NCI-H82 (cell line): ENCODE results near the gene CRISP1.
A peak's percentile ranks its signal among the peaks of the same experiment; 100 is the strongest.
"Not testable (repeated sequence)": the region's sequence is repeated elsewhere in the genome, so short reads cannot be mapped to it uniquely, and the experiment has no call there.

Experiments
- DNase-seq: peaks from one replicate; lab custom pipeline; 2025; lab: John Stamatoyannopoulos, UW

The CRISP1 gene, protein sequence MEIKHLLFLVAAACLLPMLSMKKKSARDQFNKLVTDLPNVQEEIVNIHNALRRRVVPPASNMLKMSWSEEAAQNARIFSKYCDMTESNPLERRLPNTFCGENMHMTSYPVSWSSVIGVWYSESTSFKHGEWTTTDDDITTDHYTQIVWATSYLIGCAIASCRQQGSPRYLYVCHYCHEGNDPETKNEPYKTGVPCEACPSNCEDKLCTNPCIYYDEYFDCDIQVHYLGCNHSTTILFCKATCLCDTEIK

DNA sequence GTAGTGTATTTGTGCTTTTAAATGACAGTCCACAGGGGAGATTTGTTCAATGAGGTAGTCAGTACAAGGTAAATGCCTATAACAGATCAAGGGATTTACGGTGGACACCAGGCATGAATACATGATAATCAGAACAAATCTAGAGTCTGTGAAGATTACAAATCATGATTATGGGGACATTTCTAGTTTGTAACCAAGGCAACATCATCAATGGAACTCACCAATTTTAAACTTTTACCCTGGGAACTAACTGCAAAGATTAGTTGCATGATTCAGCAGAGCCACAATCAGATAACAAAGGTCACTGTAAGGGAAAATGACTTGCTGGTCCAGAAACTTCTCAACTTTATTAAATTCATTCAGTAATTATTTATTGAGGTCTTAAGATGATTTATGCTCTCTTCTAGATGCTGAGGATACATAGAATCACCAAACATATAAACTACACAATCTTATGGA lies at the start of gene CRISP1:
Gene CRISP1, minus strand, starts transcription at position 51 of the 459 bp plus-strand sequence. CDS start 9,135 bp downstream, outside the sequence.
- no peak for DNase-seq

DNA sequence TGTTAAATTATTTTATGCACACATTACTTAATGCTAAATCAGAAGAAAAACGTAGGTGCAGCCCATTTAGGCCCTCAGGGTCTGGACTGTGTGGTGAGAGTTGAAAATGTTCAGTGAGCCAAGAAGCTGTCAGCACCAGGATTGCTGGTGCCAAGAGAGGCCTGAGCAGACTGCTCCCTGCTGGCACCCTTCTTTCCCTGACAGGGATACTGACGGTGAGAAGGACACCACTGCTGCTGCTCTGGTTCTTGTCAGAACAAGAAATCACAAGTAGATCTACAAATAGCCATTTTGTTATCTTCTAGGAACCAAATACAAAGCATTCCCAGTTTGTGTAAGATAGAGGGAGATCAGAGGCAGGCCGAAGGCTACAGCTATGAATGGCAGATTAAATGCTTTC lies 48.7 kb upstream of the CRISP1 start:
- DNase-seq = peak; percentile 27

DNA sequence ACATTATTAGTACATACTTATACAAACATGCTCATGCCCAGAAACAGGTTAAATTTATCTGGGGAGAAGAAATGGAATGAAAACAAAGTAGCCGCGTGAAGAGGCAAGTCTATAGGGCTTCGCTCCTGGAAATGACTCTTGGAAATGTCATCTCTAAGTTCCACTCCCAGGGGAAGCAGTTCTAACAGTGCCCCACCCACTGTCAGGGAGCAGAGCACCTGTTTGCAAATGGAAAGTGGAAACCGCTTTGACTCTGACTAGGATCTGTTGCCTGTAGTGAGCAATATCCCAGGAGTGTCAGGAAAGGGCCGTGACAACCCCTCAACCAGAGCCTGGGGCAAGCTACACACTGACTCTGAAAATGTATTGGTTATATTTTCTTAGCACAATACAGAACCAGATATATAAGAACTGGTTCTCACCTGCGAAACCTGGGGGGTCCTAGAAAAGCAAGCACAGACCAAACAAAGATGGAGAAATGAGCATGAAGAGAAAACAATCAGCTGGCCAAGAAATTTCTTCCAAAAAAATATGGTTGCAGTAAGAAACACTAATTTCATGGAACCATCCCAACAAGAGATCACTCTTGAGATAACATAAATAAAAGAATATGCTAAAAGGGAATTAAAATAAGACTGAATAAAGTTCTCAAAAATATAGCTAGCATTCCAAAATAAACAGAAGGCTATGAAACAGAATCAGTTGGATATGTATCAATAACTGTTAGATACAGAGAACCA lies 47.5 kb upstream of the CRISP1 start:
- DNase-seq = no peak

DNA sequence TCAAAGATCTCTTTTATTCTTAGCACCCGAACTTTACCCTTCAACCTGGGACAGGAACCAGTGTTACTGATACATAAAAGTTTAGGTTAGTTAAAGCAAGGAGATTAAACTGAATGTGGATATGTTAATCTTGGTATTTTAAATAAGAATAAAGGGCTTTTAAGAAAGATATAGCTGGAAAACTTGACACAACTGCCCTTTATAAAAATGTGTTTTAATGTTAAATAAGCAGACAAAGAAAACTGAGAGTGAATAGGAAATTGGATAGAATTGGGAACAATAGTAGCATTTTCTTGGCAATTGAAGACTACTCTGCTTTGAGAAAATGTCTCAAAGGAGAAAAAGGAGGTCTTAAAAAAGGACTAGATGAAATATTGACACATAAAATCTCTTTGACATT lies 45.9 kb upstream of the CRISP1 start:
- DNase-seq = no peak

DNA sequence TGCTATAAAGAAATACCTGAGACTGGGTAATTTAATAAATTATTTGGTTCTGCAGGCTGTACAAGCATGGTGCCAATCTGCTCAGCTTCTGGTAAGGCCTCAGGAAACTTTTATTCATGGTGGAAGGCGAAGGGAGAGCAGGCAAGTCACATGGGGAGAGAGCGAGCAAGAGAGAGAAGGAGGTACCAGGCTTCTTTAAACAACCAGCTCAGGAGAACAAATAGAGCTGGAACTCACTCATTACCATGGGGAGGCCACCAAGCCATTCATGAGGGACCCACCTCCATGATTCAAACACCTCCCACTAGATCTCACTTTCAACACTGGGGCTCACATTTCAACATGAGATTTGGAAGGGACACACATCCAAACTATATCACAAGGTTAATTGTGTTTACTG lies 44.9 kb upstream of the CRISP1 start:
- no peak for DNase-seq

DNA sequence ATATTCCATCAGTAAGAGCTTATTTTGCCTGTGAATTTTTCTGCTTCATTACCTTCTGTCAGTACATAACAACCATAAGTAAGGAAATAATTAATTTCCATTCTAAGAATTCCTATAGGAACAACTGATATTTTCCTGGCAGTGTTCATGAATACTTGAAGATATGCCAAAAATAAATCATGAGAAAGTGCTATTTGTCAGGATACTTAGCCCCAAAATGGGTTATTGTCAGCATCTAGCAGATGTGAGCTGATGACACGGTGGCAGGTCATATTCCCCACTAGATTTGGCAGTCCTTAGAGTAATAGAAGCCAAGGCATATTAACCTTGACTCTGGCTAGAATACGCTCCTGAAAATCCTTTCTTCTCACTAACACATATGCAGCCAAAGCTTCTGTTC lies 43.2 kb upstream of the CRISP1 start:
- peak; percentile 34 for DNase-seq

DNA sequence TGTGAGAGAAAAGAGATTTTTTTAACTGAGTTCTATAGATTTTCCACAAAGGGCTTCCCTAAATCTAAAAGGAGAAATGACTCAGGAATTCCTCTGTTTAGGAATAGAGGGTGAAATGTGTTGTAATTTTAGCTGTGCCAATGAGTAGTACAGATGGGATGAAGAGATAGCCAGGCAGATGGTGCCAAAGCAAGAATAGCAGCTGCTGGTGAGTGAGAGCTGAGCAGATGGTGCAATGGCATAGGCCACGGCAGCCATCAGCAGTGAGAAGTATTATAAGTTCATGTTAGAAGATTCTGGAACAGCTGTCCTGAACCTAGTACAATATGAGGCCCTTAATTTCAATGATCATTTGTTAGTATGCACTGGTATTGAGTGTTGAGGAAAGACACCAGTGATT lies 40.2 kb upstream of the CRISP1 start:
- DNase-seq = peak; percentile 89

DNA sequence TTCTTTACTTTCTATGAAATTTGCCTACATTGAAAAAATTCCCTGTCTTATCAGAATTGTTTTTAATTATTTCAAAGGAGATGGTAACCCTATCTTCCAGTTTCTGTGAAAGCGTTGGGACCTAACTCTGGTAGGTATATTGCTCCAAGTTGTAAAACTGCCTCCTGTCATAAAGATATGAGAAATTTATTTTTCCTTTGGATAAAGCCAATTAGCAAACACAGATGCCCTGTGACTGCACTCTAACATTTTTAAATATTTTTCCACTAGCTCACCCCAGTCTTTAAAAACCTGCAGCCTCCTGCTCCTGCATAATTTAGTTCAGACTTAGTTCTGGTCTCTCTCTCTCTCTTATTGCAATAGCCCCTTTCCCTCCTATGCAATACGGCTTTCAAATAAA lies 39.0 kb upstream of the CRISP1 start:
- no peak for DNase-seq

DNA sequence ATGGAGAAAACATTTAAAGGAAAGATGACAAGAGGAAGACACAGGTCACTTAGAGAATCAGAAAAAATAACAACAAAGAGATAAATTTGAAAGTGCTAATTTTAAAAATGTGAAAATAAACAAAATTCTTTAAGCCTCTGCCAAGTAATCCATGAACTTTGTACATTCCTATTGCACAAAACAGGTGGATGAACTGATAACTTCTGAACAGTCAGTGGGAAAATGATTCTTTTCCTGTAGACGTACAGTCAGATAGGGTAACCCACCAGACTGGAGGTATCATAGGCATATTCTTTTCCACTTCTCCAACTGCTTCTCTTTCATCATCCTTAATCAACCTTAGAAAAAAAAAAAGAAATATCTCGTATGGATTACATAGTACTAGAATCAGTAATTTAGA lies 36.5 kb upstream of the CRISP1 start:
- DNase-seq = no peak

DNA sequence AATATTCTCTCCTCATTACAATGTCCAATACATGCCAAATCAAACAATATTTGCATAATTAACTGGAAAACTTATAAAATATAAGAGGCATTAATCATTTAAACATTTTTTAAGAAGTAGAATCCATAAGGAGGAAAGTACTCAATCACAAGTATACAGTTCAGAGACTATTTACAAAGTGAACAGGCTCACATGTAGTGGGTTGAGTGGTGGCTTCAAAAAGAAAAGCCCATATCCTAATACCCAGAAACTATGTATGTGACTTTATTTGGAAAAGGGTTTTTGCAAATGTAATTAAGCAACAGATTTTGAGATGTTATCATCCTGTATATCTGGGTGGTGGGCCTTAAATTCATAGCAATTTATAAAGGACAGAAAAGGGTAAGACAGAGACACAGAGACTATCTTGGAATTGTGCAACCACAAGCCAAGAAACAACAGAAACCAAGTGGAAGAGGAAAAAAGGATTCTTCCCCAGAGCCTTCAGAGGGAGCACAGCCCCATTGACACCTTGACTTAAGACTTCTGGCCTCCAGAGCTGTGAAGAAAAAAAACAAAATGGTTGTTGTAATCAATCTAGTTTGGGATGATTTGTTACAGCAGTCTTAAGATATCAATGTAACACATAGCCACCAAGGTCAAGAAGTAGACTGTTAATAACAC lies 32.7 kb upstream of the CRISP1 start:
- peak; percentile 6 for DNase-seq

DNA sequence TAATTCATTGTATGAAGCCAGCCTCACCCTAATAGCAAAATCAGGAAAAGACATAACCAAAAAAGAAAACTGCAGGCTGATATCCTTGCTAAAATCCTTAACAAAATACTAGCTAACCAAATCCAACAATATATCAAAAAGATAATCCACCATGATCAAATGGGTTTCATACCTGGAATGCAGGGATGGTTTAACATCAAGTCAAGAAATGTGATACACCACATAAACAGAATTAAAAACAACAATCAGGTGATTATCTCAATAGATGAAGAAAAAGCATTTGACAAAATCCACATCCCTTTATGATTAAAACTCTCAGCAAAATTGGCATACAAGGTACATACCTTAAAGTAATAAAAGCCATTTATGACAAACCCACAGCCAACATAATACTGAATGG lies 29.2 kb upstream of the CRISP1 start:
- DNase-seq = not testable (repeated sequence)

DNA sequence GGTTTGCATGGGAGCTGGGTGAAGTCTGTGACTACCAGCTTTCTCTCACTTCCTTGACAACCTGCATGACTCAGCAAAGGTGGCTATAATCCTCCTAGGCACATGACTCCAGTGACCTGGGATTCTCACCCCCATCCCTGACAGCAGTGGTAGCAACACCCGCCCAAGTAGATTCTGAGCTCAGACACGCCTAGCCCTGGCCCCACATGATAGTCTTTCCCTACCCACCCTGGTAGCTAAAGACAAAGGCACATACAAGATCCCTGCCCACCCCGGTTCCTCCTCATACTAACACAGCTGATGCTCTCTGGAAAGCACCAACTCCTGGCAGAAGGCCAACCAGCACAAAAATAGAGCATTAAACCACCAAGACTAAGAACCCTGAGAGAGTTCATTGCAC lies 25.9 kb upstream of the CRISP1 start:
- peak; percentile 3 for DNase-seq

DNA sequence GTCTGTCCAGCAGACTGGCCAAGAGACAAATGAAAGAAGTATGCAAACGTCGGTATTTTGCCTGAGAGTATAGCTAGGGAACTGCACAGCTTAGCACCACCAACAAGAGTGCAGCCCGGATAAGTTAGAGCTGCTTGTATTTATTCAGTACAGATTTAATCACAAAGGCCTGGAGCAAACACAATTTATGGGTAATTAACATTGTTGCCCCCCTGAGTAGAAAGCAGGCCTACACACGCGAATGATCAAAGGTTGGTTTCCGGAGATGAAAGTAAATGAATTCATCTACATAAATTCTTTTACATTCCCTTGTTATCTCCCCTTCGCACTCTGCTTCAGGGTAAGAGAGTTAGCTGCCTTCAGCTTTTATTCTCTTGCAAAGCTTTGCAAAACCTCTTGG lies 24.7 kb upstream of the CRISP1 start:
- DNase-seq = no peak

DNA sequence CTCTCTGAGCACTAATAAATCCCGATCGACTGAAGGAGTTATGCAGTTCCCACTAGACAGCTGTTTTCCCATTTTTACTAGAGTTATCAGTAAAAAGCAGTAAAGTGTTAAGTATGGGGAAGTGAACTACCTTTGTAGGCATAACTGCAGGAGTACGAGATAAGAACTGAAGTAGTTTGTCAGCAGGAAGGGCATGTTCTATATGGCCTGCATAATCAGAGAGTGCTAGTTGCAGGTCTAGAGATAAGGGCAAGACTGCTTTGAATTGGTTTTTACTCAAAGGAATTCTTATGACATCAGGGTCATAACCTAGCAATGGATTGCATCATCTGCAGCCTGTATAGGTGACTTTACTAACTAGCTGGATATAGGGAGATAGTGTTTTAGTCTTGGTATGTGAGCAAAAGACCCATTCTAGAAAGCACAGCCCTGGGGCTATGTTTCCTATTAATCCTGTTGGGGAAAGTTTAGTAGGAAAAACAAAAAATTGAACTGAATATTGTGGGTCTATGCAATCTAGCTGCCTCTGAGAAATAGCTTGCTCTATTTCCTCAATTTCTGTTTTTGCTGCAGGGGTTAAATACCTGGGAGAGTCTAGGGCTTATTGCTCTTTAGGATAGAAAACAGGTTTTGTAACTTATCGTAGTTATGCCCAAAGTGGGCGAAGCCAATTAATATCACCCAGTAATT lies 22.6 kb upstream of the CRISP1 start:
- no peak for DNase-seq

DNA sequence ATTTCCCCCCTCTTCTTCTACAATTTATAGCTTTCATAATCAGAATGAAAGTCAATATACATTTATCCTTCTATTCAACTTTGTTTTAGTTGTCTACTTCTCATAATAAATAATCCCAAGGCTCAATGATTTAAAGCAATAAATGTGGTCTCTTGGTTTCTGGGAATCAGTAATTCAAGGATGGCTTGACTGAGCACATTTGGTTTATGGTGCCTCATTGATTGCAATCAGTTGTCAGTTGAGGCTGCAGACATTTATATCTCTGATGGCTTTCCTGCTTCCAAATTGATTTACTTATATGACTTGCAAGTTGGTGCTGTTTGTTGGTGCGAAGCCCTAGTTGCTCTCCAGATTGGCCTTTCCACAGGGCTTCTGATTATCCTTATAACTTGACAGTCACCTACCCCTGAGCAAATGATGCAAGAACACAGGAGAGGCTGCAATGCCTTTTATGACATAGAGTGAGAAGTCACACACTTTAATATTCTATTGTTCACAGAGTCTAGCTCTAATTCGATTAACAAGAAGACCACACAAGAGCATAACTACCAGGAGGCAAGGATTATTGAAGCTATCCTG lies 2.7 kb upstream of the CRISP1 start:
- DNase-seq = no peak

DNA sequence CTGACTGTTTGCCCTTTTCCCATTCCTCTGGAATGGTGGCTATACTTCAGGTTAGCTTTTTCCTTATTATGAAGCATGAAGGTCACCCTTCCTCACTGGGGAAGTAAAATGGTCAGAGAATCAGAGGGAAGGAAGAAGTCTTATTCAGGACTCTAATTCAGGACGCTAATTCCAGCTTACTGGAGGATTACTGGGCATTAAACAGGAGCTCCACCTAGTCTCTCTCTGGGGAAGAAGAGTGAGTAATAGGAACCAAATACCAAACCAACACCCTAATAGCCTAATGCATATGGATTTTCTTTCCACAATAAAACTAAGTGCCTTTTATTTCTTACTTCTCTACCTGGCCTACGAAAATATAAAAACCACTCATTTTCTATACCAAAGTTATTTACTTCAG lies 10.1 kb downstream of the CRISP1 start:
- peak; percentile 93 for DNase-seq

DNA sequence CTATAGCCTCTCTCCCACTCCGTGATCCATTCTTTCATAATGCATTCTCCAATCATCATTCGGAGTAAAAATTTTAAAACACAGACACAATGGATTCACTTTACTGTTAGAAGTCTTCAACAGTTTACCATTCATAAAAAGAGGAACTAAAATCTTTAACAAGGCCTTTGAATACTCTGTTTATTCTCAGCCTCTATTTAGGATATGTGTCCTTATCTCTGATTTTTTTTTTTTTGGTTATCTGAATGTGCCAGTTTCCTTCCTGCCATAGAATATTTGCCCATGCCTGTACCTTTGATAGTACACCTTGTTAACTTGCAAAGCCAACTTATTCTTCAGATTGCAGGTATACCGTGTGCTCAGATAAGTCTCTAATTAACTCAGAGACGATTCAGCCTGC lies 11.1 kb downstream of the CRISP1 start:
- DNase-seq = no peak

DNA sequence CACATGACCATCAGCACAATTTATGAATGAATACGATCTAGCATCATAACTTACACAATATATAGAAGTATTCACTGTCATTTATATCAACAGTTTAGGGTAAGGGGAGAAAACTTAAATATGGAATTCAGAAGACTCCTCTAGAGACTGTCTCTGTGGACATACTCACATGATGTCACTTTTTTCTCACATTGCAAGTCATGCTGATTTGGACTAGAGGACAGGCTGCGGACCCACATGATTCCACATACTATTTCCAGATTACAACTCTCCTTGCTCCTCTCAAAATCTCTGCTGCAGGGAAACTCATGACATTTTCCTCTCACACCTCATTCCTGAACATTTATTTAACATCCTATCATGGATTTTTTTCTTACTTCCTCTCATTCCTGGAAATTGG lies 13.4 kb downstream of the CRISP1 start:
- DNase-seq = no peak

DNA sequence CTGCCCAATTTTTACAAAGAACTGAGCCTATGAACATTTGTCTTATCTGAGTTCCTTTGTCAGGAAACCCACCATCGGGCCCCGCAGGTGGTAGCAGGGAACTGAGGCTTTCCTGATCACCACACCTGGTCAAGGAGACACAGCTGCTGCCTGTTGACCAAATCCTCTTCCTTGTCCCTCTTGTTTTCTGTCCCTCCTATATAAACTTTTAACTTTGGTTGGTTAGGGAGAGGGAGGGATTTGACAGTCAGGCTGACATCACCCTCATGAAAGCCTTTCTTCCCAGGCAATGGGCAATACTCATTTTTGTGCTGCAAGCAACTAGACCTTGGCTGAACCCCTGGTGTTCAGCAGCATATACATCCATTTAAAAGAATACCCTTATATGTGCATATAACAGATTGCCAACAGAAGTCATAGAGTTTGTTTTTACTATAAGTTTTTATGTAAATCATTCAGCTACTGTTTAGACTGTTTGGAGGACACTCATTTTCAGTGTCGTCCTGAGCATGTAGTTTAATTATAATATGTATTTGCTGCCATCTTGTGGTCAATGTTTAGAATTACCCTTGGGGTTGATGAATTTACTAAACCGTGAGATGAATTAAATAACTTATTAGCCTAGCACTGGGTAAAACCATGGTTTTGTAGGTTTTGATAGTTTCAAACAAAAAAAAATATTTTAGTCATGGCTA lies 17.0 kb downstream of the CRISP1 start:
- peak; percentile 91 for DNase-seq

DNA sequence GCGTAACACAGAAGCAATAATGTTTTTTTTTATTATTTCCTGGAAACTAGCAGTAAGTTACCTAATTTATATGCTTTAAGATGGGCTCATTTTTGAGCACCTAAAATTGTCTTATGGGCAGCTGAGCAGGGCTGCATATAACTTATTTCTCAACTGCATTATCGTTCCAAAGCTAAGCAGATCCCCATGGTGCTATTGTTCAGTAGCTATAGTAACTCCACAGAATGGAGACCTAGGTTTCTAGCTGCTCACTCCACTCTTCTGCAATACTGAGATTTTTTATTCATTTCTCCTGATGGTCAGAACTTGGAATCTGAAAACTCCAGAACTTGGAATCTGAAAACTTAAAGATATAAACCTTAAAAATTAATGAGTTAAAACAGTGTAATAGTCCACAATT lies 18.7 kb downstream of the CRISP1 start:
- DNase-seq = no peak

DNA sequence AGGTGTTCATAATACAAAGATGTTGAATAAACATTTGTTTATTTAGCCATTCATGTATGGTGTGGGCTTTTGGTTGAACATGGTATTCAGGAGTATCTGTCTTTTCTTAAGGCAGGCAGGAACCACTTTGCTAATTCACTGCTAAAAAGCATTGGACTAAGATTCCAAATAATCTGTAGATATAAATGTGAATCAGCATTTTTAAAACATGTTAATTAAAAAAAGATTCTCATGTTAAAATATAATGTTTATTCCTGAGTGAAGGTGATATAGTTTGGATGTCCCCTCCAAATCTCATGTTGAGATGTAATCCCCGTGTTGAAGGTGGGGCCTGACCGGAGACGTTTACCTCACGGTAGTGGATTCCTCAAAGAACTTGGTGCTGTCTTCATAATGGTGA lies 19.3 kb downstream of the CRISP1 start:
- DNase-seq = no peak

DNA sequence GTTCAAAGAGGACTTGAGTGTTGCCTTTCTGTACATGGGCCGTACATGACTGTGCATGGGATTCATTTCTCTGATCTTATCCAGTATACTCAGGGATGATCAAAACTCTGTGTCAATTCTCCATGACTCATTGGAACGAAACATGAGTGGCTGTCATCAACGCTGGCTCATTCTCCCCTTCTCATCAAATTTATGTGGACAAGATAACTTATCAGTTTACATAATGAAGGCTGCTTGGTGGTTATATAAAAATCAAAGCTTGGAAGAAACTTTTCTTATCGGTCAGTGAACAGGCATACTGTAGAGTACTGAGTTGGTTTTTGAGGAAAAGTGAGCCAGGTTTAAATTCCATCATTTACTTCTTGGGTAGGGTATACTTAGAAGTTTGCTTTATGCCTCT lies 24.9 kb downstream of the CRISP1 start:
- no peak for DNase-seq
